T follicular helper cell (primary cell): Measurements from ENCODE around the gene SOHLH2.

Experiments
- DNase-seq: peaks from one replicate; pipeline ENCODE4 v3.0.0-alpha.2; 2020; ENCODE audit warnings: low read depth

The SOHLH2 gene

DNA sequence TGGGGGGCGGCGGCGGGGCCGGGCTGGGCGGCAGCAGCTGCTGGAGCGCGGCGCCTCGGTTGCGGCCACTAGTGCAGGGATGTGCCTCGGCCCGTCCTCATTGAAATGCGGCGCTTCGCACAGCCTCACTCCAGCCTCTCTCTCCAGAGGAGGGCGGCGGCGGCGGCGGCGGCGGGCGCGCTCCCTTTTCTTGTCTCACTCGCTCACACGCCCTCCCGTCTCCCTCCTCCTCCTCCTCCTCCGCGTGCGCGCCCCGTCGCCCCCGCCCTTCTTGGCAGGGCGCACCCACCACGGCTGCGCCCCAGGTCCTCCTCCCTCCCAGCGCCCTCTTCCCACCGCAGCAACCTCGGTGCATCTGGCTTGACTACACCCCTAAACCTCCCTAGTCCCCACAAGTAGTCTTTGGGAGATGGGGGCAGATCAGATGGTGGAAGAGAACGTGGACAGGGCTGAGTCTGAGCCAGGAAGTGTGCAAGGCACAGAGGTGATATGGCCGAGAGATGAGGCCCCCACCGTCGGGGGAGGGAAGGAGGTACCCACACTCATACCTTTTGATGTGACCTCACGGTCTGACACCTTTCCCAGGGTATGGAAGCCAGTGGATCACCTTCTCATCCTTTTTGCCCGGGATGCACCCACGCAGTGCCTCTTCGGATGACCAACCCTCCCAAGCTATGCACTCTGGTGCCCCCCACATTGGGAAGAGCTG, 83.0 kb downstream of the SOHLH2 start, which contains the start of gene DCLK1:
Gene DCLK1 (minus strand): TSS at position 161 of the 709 bp plus-strand sequence.
- no peak for DNase-seq

DNA sequence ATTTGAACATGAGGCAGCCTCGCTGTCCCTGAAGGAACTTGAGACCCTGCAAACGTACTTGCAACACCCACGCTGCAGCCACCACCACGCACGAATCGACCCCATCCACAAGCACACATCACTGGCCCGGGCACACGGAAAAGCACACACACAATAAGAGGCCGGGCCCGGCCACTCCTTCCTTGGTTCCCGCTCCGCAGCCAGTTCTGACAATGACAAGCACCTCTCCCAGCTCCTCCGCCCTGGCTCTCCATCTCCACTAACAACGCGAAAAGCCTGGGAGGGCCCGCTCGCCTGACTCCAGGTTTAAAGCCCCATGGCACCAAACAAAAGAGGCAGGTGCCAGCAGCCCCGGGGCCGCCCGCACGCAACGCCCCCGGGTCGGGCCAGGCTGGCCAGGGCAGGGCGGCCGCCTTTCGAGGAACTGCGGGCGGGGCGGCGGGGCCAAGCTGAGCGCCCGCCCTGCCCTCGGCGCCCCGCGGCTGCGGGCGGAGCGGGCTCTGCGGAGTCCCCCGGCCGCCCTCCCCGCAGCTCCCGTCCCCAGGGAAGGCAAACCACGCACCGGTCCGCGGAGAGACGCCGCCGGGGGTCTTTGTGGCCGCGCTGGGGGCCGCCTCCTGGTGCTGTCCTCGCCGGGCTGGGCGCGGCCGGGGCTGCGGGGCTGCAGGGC, 83.7 kb downstream of the SOHLH2 start:
- no peak for DNase-seq

DNA sequence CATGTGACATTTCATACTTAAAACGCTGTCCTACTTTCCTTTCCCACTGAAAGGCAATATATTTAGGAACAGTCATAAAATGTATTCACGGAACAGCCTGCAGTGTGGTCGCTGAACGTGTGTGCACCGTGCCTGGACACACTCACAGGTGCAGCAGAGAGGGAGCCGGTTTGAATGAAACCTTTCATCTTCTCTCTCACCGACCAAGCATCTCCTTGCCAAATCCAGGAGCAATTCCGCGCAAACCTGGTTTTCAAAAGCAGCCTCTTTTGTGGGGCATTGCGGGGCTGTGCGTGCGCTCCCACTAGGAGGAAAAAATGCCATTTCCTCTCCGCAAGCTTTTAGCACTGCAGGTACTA, 84.2 kb downstream of the SOHLH2 start:
- no peak for DNase-seq

DNA sequence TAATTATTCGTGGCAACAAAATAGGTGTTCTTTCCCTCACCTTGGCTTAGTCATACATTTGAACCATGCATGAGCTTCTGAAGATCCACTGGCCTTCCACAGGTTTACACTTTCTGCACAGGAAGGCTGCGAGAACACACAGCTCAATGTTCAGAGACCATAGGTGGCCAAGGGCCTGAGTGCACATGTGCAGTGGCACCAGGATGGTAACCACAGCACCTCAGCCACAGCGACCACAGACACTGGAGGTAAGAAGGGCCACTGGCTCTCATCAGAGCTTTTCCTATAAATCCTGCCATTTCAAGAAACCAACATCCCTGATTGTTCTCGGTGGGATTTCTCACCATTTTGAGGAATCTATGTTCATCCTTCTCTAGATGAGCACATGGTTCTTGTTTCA, 84.8 kb downstream of the SOHLH2 start:
- DNase-seq, result no peak

DNA sequence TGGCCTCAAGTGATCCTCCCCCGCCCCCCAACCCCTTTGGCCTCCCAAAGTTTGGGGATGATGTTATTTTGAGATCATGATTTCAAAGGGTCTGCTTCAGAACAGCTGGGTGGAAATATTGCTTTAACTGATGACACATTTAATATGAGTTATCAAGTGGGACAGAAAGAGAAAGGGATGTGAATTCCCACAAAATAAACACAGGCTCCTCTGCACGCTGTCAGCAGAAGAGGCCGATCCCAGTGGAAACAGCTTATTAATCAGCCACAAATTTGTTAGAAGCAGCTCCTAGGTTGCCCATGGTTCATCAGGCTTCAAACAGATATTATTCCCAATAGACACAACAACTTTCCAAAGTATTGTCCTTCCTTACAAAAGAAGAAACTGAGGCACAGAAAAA, 87.9 kb downstream of the SOHLH2 start:
- no peak for DNase-seq

DNA sequence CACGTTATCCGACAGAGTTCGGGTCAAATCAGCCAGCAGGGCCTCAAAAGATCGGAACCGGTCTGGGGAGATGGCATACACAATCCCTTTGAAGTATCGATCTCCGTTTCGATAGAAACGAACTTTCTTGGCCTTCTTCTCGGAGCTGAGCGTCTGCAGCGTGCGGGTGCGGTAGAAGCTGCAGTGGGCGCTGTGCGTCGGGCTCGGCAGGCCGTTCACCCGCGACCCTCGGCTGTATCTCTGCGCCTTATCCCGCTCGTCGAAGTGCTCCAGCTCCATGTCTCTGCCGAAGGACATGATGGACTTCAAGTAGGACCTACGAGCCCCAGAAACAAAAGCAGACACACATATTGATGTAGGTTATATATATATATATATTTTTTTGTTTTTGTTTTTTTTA, 88.5 kb downstream of the SOHLH2 start:
- DNase-seq, result no peak

DNA sequence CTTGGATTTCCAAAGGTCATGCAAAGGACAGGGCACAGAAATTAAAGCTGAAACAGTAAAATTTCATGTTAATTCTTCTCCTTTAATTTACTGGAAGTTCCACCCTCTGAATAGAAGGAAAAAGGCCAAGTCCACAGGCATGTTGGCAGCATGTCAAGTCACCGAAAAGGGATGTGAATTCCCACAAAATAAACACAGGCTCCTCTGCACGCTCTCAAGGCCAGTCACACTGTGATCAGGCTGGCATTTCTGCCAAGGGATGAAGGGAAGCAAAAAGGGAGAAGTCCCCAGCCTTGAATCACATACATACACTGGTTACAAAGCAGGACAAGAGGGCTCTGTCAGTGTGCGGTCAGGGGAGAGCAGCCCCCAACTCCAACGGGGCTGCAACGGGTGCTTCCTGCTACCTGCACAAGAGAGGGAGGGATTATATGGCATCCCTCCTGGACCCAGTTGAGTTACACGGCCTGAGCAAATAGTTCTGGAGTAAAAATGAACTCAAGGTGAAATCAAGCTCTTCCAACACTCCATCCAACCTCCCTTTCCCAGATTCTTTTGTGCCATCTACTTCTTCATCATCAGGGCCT, 90.0 kb downstream of the SOHLH2 start:
- no peak for DNase-seq
